GM20431 (cell line): ENCODE data around the gene SLC25A42.
"Not testable (repeated sequence)": the region's sequence is repeated elsewhere in the genome, so short reads cannot be mapped to it uniquely, and the experiment has no call there.

Experiments used
- in situ Hi-C: fragments of 300-500 bp; cut with MseI, MboI; formaldehyde crosslinking; loops from one replicate; pipeline ENCODE4 v1.15.0; 2020; ENCODE audit warnings: low sequenced_read_pairs; ENCODE audit not compliant: unreplicated experiment

The SLC25A42 gene

GRCh38 chr19:19101540-19101939 lies 37.7 kb downstream of the SLC25A42 start:
- in situ Hi-C loops, result no loop called here

GRCh38 chr19:19102566-19102965 lies 38.8 kb downstream of the SLC25A42 start:
- in situ Hi-C loops, result not testable (repeated sequence)

- in situ Hi-C loops, result no loop called here
Measured at GRCh38 chr19:19103167-19103566, 39.4 kb downstream of the SLC25A42 start.

GRCh38 chr19:19105365-19106055 lies 41.7 kb downstream of the SLC25A42 start:
- in situ Hi-C loops, result no loop called here

GRCh38 chr19:19106056-19106551 lies 42.3 kb downstream of the SLC25A42 start:
- in situ Hi-C loops, result no loop called here

GRCh38 chr19:19106938-19107337 lies 43.1 kb downstream of the SLC25A42 start:
- in situ Hi-C loops, result not testable (repeated sequence)

GRCh38 chr19:19107654-19108053 lies 43.9 kb downstream of the SLC25A42 start:
- in situ Hi-C loops, result no loop called here

GRCh38 chr19:19109601-19110000 lies 45.8 kb downstream of the SLC25A42 start:
- in situ Hi-C loops, result no loop called here

GRCh38 chr19:19110410-19111135 lies 46.8 kb downstream of the SLC25A42 start:
- in situ Hi-C loops, result no loop called here

GRCh38 chr19:19111136-19111835 lies 47.5 kb downstream of the SLC25A42 start:
- in situ Hi-C loops, result no loop called here

- in situ Hi-C loops, result no loop called here
Measured at GRCh38 chr19:19111967-19112580, 48.3 kb downstream of the SLC25A42 start.

- in situ Hi-C loops, result no loop called here
Measured at GRCh38 chr19:19113040-19113626, 49.3 kb downstream of the SLC25A42 start.

- in situ Hi-C loops, result no loop called here
Measured at GRCh38 chr19:19115954-19116353, 52.2 kb downstream of the SLC25A42 start.

- in situ Hi-C loops, result no loop called here
Measured at GRCh38 chr19:19119325-19120237, 55.8 kb downstream of the SLC25A42 start.

GRCh38 chr19:19120308-19121231 lies 56.8 kb downstream of the SLC25A42 start:
- in situ Hi-C loops, result no loop called here

- in situ Hi-C loops, result no loop called here
Measured at GRCh38 chr19:19121371-19121770, 57.6 kb downstream of the SLC25A42 start.

GRCh38 chr19:19122902-19123301 lies 59.1 kb downstream of the SLC25A42 start:
- in situ Hi-C loops, result no loop called here

- in situ Hi-C loops, result no loop called here
Measured at GRCh38 chr19:19123386-19123785, 59.6 kb downstream of the SLC25A42 start.
